Esophagus squamous epithelium (tissue), 5 donors: Measurements from ENCODE around the gene CRYZL1. TPM values are rescaled to one million over a fixed set of nuclear protein-coding genes. Genes with fewer than 3 reads are reported as not detected.

Experiments
- DNase-seq: peaks from one replicate; lab custom pipeline; 2025; lab: John Stamatoyannopoulos, UW
- H3K27ac ChIP-seq, 4 donors: fragments of 200-600 bp; sonication (generic); one replicate each; pipeline ENCODE4 v1.5.1; 2016 to 2019; ENCODE audit warnings: mild to moderate bottlenecking in 1 of 4
- H3K27me3 ChIP-seq, 4 donors: fragments of 200-600 bp; sonication (generic); 1 replicate in 3 of 4; 2 replicates in 1 of 4; pipeline versions ENCODE4 v1.5.1 to v1.6.0; 2017 to 2021; ENCODE audit warnings: antibody characterized with exemption in 1 of 4
- H3K36me3 ChIP-seq, 3 donors: fragments of 200-600 bp; sonication (generic); one replicate each; pipeline ENCODE4 v1.5.1; 2016 to 2019
- H3K4me1 ChIP-seq, 3 donors: fragments of 200-600 bp; sonication (generic); one replicate each; pipeline ENCODE4 v1.5.1; 2017 to 2019
- H3K4me3 ChIP-seq, 4 donors: fragments of 200-600 bp; sonication (generic); 1 replicate in 3 of 4; 2 replicates in 1 of 4; pipeline ENCODE4 v1.5.1; 2016 to 2019; ENCODE audit warnings: mild to moderate bottlenecking in 2 of 4, moderate library complexity in 1 of 4
- H3K9me3 ChIP-seq, 3 donors: fragments of 200-600 bp; sonication (generic); one replicate each; pipeline ENCODE4 v1.5.1; 2016 to 2019
- POLR2A ChIP-seq, 4 donors: fragments of 450-650 bp; IDR thresholded peaks; one replicate each; pipeline ENCODE4 v1.6.1; 2017; ENCODE audit warnings: antibody characterized with exemption in 4 of 4, mild to moderate bottlenecking in 4 of 4, moderate library complexity in 3 of 4
- WGBS, 2 donors: methylation state at CpG; one replicate each; pipeline ENCODE4 v1.1.5; 2018; 5-methylcytosine and 5-hydroxymethylcytosine counted together
- intact Hi-C: fragments of 100-400 bp; cut with DNase I; formaldehyde crosslinking; loops from one replicate; pipeline ENCODE4 v1.15.0; 2022
- total RNA-seq, 4 donors: library from RNA; depleted of rRNA; stranded (reverse); fragments of >200 nt; gene quantifications; one replicate each; pipeline ENCODE4 v1.1.0, GENCODE V29; 2016
- TF ChIP-seq, protein P1 (sequence below), 6 experiments: fragments of 450-650 bp in 4 of 6; fragments of 200-600 bp in 2 of 6; sonication (generic) in 2 of 6; IDR thresholded peaks; one replicate each; pipeline ENCODE4 v1.5.1; 2016 to 2019; ENCODE audit warnings: antibody characterized with exemption in 6 of 6, mild to moderate bottlenecking in 4 of 6, moderate library complexity in 4 of 6
- donor health status: DM: yes; HTN: yes; CAD: no.

CRYZL1 gene
- total RNA-seq, 4 donors from 2014 or later = 7.9 to 25.7 (median 15.3) TPM

GRCh38 chr21:33667636-33668035 is 26.1 kb upstream of the CRYZL1 start:
- Histone ChIP-seq H3K4me1 (peaks cover 0 to 16% (median 0%) of the 10 kb centered on the region in 3 donors), H3K9me3 (no peaks in the 10 kb centered on the region), H3K27ac (no peak overlapping the region), H3K4me3 (no peak overlapping the region), H3K36me3 (no peaks in the 10 kb centered on the region), H3K27me3 (no peaks in the 10 kb centered on the region)
- TF ChIP-seq, protein P1, sequence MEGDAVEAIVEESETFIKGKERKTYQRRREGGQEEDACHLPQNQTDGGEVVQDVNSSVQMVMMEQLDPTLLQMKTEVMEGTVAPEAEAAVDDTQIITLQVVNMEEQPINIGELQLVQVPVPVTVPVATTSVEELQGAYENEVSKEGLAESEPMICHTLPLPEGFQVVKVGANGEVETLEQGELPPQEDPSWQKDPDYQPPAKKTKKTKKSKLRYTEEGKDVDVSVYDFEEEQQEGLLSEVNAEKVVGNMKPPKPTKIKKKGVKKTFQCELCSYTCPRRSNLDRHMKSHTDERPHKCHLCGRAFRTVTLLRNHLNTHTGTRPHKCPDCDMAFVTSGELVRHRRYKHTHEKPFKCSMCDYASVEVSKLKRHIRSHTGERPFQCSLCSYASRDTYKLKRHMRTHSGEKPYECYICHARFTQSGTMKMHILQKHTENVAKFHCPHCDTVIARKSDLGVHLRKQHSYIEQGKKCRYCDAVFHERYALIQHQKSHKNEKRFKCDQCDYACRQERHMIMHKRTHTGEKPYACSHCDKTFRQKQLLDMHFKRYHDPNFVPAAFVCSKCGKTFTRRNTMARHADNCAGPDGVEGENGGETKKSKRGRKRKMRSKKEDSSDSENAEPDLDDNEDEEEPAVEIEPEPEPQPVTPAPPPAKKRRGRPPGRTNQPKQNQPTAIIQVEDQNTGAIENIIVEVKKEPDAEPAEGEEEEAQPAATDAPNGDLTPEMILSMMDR (IDR thresholded peaks at IDR 0.05) = no peak
- TF ChIP-seq POLR2A (IDR thresholded peaks at IDR 0.05) = no peak
- DNase-seq = no peak
- 69 to 87% methylated on average over 6 of the region's 6 CpGs for WGBS, 2 donors
- intact Hi-C loops = no loop called here

DNA sequence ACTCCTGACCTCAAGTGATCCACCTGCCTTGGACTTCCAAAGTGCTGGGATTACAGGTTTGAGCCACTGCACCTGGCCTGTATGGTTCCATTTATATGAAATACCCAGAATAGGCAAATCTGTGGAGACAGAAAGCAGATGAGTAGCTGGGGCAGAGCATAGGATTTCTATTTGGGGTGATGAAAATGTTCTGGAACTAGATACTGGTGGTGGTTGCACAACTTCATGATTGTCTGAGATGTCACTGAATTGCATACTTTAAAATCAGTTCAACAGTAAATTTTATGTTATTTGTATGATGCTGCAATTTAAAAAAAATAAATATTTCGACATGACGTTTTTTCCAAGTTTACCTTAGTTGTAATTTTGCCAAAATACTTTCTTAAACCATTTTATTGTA is 24.6 kb upstream of the CRYZL1 start:
- 67 to 73% methylated on average over 2 of the region's 2 CpGs for WGBS, 2 donors
- Histone ChIP-seq H3K27me3 (no peaks in the 10 kb centered on the region), H3K36me3 (no peaks in the 10 kb centered on the region), H3K27ac (no peak overlapping the region), H3K4me3 (no peak overlapping the region), H3K9me3 (no peaks in the 10 kb centered on the region), H3K4me1 (peaks cover 0 to 27% (median 0%) of the 10 kb centered on the region in 3 donors)
- no peak for DNase-seq
- TF ChIP-seq, protein P1 (IDR thresholded peaks at IDR 0.05) = no peak
- no peak for TF ChIP-seq POLR2A (IDR thresholded peaks at IDR 0.05)
- intact Hi-C loops = no loop called here

DNA sequence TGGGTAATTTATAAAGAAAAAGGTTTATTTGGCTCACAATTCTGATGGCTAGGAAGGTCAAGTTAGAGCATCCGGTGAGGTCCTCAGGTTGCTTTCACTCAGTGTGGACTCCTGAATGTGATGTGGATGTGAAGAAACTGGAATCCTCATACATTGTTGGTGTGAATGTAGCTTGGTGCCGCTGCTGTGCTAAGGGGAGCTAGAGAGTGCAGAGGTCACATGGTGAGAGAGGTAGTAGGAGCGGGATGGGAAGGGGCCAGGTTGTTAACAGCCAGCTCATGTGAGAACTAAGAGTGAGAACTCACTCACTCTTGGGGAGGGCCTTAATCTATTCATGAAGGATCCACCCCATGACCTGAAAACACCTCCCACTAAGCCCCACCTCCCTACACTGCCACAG is 22.6 kb upstream of the CRYZL1 start:
- TF ChIP-seq, protein P1 (IDR thresholded peaks at IDR 0.05) = no peak
- no peak for TF ChIP-seq POLR2A (IDR thresholded peaks at IDR 0.05)
- no peak overlapping the region for H3K27ac ChIP-seq
- intact Hi-C loops = no loop called here
- H3K27me3 ChIP-seq = no peaks in the 10 kb centered on the region
- peaks cover 0 to 39% (median 7%) of the 10 kb centered on the region in 3 donors for H3K4me1 ChIP-seq
- DNase-seq = no peak
- 93 to 100% methylated on average over 3 of the region's 3 CpGs for WGBS, 2 donors
- H3K9me3 ChIP-seq = no peaks in the 10 kb centered on the region
- H3K4me3 ChIP-seq = no peak overlapping the region
- H3K36me3 ChIP-seq = no peaks in the 10 kb centered on the region

DNA sequence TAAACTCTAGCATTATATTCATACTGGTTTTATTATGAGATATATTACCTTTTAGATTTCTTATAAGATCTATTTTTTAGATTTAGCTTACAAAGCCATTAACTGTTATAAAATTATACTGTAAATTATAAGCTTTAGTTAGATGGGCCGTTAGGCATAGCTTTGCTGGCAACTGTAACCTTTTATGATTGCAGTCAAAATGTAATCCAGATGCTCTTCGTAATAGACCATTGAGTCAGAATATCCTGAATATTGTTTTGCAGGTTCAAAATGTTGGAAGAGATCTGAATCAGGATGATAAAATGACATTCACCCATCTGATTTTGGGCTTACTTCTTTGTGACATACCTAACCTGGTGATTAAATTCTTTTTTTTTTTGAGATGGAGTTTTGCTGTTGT is 21.7 kb upstream of the CRYZL1 start:
- intact Hi-C loops = no loop called here

GRCh38 chr21:33662046-33662445 is 20.5 kb upstream of the CRYZL1 start:
- Histone ChIP-seq H3K27ac (peak overlapping the region in 1 of 4 donors; percentile 13), H3K4me3 (no peak overlapping the region), H3K4me1 (peaks cover 0 to 39% (median 7%) of the 10 kb centered on the region in 3 donors), H3K36me3 (no peaks in the 10 kb centered on the region), H3K9me3 (no peaks in the 10 kb centered on the region), H3K27me3 (no peaks in the 10 kb centered on the region)
- no peak for DNase-seq
- TF ChIP-seq, protein P1 (IDR thresholded peaks at IDR 0.05) = no peak
- no peak for TF ChIP-seq POLR2A (IDR thresholded peaks at IDR 0.05)
- intact Hi-C loops = no loop called here
- WGBS, 2 donors = 31 to 65% methylated on average over 3 of the region's 3 CpGs

More for the DNA sequence above, 21.7 kb upstream of the CRYZL1 start:
- no peak for DNase-seq
- Histone ChIP-seq H3K27ac (no peak overlapping the region), H3K4me3 (no peak overlapping the region), H3K36me3 (no peaks in the 10 kb centered on the region), H3K9me3 (no peaks in the 10 kb centered on the region), H3K4me1 (peaks cover 0 to 38% (median 7%) of the 10 kb centered on the region in 3 donors), H3K27me3 (no peaks in the 10 kb centered on the region)
- WGBS, 2 donors = 82 to 90% methylated on average over 2 of the region's 2 CpGs
- no peak for TF ChIP-seq POLR2A (IDR thresholded peaks at IDR 0.05)
- TF ChIP-seq, protein P1 (IDR thresholded peaks at IDR 0.05) = no peak
